Ishikawa (cell line): ENCODE data around the gene ISOC2.
A peak's percentile ranks its signal among the peaks of the same experiment; 100 is the strongest.

ENCODE experiments used
- CEBPB ChIP-seq: IDR thresholded peaks from 2 replicates; pipeline ENCODE4 v1.6.1; 2012
- EP300 ChIP-seq: IDR thresholded peaks from 2 replicates; pipeline ENCODE4 v1.6.1; 2012; ENCODE audit warnings: borderline replicate concordance
- FOXM1 ChIP-seq: IDR thresholded peaks from 2 replicates; pipeline ENCODE4 v1.6.1; 2012; ENCODE audit warnings: low read depth, borderline replicate concordance
- MAX ChIP-seq: IDR thresholded peaks from 2 replicates; pipeline ENCODE4 v1.6.1; 2012
- NFIC ChIP-seq: IDR thresholded peaks from 2 replicates; pipeline ENCODE4 v1.6.1; 2012
- RAD21 ChIP-seq: IDR thresholded peaks from 2 replicates; pipeline ENCODE4 v1.6.1; 2012; ENCODE audit warnings: low read depth
- TAF1 ChIP-seq: IDR thresholded peaks from 2 replicates; pipeline ENCODE4 v1.6.1; 2012; ENCODE audit warnings: low read depth, mild to moderate bottlenecking
- TCF12 ChIP-seq: IDR thresholded peaks from 2 replicates; pipeline ENCODE4 v1.6.1; 2012; ENCODE audit warnings: low read depth
- YY1 ChIP-seq: IDR thresholded peaks from 2 replicates; pipeline ENCODE4 v1.6.1; 2012; ENCODE audit warnings: low read depth
- ZBTB7A ChIP-seq: IDR thresholded peaks from 2 replicates; pipeline ENCODE4 v1.6.1; 2012; ENCODE audit warnings: low read depth

GRCh38 chr19:55467236-55468053 lies 6.0 kb upstream of the ISOC2 start:
- TF ChIP-seq CEBPB (no peak), YY1 (no peak), FOXM1 (no peak), MAX (no peak), RAD21 (peak; percentile 58; the same call in 1 of the 2 replicates), ZBTB7A (no peak), EP300 (no peak), NFIC (no peak), TCF12 (no peak), TAF1 (no peak)
